GM19467 (cell line): ENCODE results near the gene DNAH10.

Source experiments
- ATAC-seq: cut with Tn5 transposase; IDR thresholded peaks from one replicate; pipeline ENCODE4 v1.9.1; 2021; ENCODE audit warnings: mild to moderate bottlenecking, moderate library complexity; ENCODE audit not compliant: unreplicated experiment

DNAH10 gene

DNA sequence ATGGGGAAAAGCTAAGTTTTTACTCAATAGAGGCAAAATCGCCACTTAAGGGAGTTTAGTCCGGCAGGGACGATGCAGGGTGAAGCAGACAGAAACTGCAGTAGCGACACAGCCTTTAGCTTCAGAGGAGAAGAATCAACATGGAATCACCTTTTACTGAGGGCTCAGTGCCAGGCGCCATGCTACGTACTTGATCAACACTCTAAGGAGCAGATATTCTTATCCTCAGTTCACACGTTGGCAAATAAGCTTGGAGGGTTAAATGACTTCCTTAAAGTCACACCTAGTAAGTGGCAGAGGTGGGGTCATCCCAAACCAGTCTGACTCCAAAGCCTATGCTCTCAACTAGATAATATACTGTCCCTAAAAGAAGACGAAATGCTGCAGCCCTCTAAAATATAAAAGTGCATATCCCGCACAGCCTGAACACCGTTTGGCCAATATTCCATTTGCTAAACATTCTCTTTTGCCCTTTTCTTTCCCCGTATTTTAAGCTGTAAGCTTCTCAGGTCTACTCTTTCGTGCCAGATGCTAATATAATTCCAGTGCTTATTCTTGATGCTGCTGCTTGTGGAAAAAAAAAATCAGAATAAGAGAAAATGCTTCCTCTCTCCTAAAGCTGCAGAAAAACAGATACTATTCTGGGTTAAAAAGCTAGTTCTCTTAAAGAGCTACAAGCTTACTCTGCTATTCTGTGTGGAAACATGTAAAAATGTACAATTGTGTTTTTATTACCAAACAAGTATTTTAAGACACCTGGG lies 199.7 kb downstream of the DNAH10 start:
- ATAC-seq: no peak

DNA sequence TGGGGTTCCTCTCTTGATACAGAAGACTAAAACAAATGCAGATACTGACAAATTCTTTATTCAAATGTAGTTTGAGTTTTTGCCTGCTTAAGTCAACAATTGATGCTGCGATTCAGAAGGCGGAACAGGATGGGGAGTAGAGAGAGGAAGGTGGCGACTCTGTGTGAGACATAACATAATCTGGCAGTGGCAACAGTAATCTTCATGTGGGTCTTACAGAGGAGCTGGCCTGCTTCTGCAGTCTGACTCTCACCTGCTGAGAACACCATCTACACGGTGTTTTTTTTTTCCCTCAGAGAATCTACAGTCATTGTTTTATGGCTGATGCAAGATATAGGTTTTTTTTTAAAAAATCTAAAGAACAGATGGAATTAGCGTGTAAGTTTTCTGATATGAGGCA lies 200.4 kb downstream of the DNAH10 start:
- ATAC-seq: no peak

DNA sequence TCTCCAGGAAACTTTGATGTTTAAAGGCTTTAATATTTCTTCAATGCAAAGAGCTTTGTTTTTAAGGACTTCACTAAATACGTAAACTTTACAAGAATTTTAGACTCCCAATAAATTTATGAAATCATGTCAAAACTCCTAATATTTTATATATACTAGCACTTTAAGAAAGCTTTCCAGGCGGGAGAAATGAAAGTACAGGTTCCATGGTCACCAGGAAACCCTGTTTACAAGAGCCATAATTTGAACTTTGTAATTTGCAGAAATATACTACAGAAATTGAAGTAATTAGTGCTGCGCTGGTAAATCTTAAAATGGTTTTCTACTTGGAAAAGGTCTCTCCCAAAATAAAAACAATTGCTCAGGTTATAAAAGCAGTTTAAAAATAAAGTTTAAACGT lies 201.7 kb downstream of the DNAH10 start:
- no peak for ATAC-seq

DNA sequence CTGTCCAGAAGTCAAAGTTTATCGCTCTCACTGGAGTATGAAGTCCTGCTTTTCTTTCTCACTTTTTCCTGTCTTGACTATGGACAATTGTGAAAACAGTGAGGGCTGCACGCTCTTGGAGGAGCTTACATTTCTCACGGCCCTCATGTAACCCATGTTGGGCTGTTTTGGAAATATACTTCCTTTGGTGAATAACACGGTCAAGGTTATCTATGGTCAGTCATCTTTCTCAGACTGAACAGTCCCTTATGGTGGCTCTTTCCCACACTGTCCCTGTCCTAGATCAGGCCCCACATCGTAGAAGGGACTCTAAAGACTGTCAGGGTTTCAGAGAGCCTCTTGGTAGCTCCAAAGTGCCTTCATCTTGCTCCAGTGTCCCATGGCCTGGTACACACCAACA lies 203.3 kb downstream of the DNAH10 start:
- ATAC-seq: no peak

DNA sequence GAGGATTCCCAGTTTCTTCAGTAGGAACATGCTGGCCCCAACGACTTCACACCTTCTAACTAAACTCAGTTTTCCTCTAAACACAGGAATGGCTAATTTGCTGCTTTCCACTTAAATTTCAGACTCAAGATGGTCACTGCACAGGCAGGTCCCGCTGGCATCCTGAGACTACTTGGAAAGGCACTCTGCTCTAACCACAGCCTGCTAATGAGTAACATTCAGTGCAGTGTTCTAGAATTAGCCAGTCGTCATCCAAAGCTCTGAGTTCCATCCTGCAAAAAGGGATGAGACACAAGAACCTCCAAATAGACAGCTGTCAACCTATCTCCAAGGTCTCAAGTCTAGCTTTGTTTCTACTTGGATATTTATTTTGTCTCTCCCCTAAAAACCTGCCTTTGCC lies 204.5 kb downstream of the DNAH10 start:
- no peak for ATAC-seq

DNA sequence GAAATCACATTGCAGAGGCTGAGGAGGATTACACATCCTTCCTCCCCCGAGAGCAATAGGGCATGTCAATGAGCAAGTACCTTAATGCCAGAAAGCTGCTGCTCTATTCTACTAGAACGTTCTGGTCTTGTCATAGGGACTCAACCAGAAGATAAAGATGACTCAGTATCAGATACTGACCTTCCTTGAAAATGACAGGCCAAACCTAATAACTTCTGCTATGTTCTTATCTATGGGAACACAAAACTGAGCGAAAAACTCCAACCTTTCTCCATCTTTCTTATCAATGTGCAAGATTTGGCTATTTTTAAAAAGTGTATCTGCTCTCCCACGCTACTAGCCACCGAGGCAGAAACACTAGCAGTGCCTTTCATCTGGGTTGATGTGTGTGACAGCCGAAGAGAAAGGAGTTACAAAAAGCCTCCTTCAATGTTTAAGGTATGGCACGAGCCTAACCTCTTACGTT lies 205.1 kb downstream of the DNAH10 start:
- ATAC-seq: no peak

DNA sequence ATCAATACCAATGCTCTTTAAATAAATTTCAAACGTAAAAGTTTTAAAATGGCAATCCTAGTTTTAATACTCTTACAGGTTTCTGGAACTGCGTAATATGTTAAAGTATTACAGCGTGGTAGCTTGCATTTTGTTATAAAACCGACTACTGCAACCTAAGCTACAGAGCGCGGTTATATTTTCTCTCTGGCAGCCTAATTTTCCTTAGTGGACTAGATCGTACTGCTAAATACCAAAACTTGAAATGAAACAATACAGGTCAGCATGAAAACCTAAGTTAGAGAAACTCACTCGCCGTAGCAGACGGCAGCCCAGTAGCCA lies 209.3 kb downstream of the DNAH10 start:
- no peak for ATAC-seq

DNA sequence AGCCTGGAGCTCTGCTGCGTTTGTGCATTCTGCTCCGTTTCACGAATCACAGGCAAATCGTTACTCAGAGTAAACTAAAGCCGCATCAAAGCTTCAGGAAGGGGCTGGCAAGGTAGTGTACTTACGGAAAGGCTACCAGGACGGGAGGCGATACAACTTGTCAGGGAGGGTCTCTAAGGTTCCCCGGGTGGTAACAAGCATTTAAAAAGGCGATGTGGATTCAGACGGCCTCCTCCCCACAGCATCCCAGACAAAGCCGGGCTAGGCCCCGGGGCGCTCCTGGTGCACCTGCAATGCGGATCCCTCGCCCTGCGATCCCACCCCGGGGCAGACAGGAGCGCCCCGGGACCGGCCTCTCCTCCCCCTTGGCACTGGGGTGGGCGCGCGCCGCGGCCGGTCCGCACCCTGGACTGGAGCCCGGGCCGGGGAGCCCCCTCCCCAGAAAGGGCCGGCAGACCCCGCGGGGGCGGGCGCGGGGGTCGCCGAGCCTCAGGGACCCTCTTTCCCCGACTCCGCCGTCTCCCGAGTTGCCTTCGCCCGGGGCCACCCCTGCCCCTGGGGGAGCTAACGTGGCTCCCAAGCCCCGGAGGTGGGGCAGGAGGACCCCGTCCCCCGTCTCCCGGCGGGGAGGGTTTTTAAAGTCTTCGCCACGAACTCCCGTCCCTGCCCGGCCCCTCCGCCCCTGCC lies 209.8 kb downstream of the DNAH10 start:
- peak; percentile 1 for ATAC-seq

DNA sequence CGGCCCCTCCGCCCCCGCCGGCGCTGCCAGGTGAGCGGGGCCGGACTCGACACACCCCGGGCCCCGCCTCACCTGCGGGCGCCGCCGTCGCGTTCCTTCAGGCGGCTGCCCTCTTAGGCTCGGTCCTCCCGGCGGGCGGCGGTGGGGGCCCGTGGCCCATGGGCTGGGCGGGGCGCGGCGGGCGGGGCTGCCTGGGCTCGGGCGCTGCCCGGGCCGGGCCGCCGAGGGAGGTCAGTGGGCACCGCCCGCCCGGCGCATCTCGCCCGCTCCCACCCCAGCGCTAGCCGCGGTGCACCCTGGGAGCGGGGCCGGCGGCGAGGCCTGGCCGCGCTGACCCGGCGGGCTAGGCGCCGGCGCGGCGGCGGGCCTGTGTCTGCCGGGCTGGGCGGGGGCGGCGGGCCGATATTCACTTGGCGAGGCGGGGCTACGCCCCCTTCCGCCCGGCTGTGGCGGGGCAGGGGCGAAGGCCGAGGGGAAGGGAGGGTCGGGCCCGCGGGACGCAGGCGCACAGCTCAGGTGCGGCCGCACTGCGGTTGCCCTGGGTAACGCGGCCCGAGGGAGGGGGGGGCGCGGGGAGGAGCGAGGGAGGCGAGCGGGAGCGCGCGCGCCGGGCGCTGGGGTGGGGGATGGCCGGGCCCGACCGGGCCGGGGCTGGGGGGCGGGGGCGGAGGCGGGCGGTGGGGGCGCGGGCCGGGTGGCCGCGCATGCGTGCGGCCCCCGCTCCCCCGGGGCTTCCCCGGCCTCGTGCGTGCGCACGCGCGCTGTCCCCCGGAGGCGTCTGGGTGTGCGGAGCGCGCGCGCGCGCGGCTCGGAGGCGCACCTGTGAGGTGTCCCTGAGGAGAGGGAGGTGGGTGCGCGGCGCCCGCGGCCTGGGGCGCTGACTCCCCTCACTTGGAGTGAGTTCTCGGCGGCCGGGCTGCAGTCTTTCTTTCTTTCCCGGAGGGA lies 210.6 kb downstream of the DNAH10 start, which contains the start of the genes CCDC92 and ZNF664:
Gene CCDC92 (minus strand): TSS at position 375 of the 945 bp plus-strand sequence. CDS start 28,526 bp downstream, outside the sequence.
Gene ZNF664 (plus strand): TSS at position 759 of the 945 bp plus-strand sequence. CDS start 38,930 bp downstream, outside the sequence.
- peak; percentile 81 for ATAC-seq

DNA sequence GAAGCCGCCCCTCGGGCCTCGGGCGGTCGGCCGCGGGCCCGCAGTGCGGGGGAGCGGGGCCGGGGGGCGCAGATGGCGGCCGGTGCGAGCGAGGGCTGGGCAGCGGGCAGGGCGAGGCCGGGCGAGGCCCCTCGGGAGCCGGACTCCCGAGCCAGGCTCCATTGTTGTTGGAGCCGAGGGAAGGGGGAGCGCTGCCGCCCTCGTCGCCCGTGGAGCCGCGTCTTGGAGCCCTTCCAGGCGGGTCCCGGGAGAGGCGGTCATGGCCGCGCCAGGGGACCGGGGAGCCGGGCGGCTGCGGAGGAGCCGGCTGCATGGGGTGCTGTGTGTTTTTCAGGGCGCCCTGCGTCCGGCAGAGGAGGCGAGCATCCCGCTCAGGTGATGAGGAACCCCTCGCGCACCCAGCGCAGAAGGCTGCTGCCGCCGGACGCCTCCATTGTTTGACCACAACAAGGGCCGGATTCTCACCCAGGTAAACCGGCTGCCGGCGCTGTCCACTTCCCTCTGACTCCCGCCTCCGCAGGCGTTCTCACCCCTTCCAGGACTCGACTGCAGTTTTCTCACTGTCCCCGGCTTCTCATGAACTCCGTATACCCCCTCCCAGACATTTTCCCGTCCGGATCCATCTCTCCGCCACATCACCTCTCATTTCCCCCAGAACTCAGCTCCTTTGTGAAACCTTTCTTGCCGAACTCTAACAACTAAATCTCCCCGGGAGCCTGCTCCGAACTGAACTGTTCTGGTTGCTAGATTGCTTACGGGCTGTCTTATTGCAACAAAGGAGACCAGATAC lies 211.6 kb downstream of the DNAH10 start:
- peak; percentile 14 for ATAC-seq

DNA sequence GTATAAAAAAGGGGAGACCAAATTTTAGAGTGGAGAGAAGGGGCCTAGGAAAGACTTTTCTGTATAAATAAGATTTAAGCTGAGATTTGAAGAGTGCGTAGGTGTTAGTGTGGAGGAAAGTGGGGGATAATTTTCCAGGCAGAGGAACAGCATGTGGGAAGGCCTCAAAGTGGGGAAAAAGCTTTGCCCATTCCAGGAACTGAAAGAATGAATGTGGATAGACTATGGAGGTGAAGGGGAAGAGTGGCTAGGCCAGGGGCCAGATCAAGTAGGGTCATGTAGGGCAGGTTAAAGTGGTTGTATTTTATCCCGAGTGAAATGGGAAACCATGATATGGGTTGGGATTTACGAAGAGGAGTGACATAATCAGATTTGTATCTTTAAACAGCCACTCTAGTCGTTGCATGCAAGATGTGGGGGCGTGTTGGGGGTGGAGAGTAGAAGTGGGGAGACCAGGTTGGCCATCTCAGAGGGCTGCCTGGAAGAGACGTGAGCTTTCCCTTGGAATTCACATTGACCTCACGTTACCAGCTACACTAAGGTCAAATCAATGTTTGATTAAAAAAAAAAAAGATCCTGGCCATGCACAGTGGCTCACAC lies 214.2 kb downstream of the DNAH10 start:
- ATAC-seq: no peak

DNA sequence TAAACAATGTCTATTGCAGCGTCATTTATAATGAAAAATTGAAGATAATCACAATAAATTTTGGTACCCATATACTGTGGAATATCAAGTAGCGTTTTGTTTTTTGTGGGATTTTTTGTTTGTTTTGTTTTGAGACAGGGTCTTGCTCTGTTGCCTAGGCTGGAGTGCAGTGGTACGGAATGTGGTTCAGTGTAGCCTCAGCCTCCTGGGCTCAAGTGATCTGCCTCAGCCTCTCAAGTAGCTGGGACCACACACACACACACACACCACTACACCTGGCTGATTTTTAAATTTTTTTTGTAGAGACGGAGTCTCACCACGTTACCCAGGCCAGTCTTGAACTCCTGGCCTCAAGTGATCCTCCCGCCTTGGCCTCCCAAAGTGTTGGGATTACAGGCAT lies 217.5 kb downstream of the DNAH10 start:
- no peak for ATAC-seq

DNA sequence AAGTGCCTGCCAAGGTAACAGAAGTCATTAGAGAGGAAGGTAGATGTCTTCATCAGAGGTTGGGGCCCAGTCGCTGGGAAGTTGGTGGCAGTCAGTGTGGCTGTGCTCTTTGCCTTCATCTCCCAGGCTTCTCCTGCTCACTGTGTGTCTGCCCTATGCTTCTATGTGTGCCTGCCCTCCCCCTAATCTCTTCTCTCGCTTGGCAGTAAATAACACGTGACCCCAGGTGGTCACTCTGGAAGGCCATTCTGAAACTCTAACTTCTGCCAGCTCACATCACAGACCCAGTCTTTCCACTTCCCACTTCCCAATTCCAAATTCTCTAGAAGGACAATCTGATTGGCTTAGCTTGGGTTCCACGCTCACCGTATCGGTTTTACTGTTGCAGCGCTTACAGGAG lies 220.2 kb downstream of the DNAH10 start:
- no peak for ATAC-seq

DNA sequence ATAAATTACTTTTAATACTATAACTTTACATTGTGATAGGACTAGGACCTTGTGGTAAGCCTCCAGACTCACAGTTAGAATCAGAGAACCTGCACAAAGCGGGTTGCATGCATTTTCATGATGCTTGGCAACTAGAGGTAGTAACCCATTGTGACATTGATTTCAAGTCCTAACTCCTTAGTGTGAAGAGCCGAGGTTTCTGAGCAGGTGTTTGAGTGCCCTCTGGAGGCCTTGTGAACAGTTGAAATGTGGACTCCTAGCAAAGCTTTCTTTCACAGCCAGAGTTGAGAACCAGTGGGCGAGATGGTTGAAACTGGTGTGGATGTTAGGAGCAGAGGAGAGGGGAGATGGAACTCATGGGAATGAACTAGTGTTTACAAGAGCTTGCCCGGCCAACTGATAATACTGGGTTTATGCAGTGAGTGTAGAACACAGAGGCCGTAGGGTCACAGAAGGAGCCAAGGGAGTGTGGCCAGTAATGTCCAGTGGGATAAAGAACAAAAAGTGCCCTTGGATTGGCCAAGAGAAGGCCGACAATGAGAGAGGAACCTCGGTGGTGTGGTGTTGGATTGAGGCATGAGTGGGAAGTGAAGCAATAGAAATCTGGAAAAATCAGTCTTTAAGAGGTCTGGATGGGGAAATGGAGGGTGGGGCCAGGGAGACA lies 221.9 kb downstream of the DNAH10 start:
- no peak for ATAC-seq

DNA sequence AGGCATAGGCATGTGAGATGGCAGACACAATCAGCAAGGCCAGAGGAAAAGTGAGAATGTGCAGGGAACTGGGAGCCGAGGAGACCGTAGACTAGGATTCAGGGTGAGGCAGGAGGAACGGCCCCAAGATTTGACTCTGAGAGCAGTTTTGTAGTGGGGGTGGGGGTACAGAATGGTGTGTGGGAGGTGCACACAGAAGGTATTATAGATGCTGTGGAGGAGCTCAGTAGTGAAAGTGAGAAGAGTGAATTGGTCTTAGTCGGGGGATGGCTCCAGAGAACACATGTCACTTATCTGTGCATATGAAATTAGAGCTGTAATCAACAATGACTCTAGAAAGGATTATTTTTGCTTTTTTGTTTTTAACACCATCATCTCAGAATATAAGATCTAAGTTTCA lies 222.8 kb downstream of the DNAH10 start:
- ATAC-seq: no peak
